NCI-H82 (cell line): Measurements from ENCODE around the gene YIPF3.
"Not testable (repeated sequence)": the region's sequence is repeated elsewhere in the genome, so short reads cannot be mapped to it uniquely, and the experiment has no call there.

Experiments used
- DNase-seq: peaks from one replicate; lab custom pipeline; 2025; lab: John Stamatoyannopoulos, UW

YIPF3 gene

DNA sequence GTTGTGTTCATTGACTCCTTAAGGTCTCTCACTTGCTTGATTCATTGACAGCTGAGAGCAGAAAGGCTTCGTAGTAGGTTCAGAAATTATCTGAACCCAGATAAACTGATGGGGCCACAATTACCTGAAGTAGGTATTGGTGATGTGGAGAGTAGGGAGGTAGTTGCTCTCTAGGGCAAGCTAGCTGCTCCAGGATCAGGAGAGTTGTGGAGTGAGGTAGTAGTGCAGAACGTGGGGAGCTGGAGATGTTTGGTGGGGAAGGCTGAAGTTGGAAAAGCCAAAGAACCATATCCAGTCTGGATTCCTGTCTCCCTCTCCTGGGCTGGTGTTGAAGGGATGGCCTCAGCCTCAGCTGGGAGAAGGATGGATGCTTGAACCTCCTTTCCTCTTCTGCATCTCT, 23.5 kb downstream of the YIPF3 start:
- no peak for DNase-seq

DNA sequence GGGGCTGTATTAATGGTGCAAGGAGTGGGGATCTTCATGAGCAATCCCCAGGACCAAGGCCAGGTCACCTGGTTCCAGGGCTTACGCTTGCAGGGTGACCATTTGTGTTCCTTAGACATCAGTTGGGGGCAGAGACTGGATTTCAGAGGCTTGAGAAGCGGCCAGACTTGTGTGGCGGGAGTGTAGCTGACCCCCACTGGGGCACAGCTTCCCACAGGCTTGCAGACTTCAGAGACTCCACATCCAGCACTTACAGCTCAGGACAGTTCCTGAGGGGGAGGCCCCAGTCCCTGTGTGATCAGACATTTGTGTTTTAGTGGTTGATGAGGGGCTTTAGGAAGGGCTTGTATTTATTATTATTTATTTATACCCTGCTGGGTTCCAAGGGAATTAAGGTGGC, 24.1 kb downstream of the YIPF3 start:
- DNase-seq, result no peak

DNA sequence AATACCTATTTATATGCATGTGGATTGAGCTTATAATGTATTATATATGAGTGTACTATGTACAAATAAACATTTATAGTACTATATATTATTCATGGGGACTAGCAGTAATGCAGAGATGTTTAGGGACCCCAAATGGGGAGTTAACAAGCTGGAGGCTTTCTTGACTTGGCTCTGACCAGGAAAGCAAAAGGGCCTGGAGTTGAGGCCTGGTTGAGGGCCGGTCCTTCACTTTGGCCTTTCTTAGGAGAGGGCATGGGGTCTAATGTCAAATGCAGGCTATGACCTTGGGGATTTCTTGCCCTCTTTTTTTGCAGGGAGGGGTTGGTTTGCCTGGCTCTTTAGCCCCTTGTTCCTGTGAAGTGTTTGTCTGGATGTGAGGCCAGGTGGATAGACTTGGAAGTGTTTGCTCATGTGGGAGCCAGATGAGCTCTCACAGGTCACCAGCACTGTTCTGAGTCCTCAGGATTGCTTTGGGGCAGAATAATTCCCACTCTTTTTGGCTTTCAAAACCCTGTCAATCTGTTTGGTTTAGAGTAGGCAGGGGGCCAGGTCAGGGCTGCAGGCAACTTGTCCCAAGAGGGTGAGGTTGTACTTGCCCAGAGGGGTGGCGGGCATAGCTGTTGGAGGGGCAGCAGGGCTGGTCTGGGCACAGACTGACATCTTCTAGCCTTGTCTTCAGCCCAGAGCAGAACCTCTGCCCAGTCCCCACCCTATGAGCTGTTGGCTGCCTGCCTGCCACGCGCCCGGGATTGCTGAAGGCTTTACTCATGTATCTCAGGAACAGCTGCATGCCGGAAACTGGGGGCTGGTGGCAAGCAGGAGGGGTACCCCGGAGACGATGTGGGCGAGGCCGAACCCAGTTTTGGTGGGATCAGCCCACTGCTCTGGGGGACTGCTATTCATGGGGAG, 24.7 kb downstream of the YIPF3 start:
- DNase-seq, result no peak

DNA sequence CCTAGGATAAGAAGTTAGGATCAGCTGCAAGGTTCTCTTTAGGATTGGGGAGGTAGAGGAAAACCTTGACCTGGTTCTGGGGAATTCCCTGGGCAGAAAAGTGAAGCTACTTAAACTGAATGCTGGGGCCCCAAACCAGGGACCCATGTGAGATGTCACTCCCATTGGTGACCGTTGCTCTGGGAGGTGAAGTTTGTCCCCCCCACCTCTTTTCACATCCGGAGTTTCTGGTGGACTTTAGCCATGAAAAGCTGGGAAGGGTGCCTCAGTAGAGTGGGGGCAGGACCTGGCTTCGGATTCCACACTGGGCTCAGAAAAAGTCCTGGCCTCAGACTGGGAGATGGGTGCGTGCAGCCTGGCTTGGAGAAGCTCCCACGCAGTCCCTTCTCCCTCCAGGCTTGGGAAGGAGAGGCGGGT, 26.2 kb downstream of the YIPF3 start:
- DNase-seq, result no peak

DNA sequence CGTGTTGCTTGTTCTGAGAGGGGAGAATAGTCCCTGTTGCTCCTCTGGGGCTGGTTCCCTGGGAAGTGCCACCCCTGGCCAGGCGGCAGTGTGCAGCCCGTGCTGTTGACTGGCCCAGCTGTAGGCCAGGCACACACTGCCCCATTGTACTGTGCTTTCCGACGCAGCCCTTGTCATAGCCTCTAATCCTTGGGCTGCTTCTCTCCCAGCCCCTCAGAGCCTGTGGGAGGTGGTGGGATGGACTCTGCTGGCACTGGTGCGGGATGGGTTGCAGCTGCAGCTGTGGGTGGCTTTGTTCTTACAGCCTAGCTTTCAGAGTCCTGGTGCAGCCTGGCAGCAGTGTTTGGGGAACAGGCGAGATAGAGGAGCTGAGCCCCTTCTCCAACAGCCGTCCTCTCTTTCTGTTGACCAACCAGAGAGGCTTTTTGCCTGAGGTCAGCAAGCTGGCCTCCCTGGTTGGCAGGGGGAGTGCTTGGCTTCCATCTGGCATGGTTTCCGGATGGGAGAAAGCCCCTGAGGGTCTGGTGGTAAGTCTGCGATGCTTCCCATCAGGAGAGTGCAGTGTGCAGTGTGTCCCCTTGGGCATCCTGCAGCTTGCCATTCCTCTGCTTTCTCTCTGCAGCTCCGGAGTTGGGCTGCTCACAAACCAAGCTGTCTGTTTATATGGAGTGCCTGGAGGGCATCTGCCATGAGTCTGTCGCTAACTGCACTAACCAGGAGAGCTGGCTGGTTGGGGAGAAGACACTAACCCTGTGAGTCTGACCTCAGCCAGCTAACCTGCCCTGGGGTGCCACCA, 27.3 kb downstream of the YIPF3 start:
- no peak for DNase-seq

DNA sequence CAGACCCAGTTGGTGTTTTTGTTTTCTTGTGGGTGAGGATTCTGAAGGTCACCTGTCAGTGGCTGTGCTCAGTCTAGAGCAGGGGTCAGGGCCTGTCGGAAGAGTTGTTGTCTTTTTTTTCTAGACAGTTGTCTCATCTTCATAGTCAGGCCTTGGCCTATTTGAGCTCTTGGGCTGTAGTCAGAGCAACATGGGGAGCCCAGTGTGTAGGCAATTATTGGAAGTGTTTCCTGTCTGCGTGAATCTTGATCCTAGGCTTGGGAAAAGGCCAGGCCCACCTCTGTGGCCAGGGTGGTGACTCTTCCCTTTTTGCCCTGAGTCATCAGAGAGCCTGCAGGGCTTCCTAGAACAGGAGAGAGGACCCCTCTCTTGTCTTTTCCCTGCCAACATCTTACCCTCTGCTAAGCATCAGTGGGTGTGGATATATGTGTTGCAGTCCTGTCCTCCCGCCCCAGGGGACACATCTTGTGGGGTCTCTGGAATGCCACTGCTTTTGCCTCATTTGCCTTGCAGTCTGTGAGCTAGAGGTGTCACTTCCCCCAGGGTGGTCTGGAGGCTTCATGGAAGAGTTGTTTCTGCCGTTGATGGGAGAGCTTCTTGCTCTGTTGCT, 28.0 kb downstream of the YIPF3 start:
- DNase-seq, result no peak

DNA sequence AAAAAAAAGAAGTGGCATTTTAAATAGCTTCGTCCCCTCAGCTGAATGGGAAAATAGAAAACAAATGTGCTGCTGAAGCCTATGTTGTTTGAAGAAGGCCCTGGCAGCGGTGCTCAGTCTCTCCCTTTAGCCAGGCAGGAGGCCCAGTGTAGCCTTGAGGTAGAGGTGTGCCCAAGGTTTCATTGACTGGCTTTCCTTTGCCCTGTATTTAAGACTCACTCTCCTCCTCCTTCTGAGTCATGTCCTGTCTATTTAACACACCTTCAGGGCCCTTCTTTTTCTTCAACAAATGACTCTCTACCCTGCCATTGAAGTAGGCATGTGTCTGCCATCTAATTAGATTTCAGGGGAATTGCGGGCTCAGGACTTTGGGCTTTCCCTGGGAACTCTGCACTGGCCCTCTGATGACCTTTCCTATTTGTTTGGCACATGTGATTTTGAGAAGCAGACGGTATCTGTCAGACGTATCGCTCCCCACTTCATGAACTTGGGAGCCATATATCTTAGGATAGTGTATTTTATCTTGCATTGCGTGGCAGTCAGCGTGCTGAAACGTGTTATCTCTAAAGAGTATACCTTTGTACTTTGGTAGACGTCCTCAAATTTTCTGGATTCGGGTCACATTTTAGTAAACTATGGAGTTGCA, 35.0 kb downstream of the YIPF3 start:
- DNase-seq, result no peak

DNA sequence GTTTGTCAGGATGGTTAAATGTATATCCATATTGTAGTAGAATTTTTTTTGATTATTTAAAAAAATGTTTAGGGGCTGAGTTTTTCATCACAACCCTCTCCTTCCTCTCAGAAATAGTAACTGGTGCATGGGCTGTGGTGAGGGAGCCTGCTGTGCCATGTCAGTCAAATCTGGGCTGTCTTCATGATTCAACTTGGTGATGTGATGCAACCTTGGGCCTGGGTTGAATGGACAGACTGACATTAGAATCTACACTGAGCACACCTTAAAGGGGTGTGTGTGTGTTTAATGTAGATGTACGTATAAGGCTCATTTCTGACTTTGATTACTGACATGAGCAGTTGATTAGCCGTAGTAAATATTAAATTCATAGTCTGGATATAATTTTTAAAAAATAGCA, 35.7 kb downstream of the YIPF3 start:
- DNase-seq, result no peak

DNA sequence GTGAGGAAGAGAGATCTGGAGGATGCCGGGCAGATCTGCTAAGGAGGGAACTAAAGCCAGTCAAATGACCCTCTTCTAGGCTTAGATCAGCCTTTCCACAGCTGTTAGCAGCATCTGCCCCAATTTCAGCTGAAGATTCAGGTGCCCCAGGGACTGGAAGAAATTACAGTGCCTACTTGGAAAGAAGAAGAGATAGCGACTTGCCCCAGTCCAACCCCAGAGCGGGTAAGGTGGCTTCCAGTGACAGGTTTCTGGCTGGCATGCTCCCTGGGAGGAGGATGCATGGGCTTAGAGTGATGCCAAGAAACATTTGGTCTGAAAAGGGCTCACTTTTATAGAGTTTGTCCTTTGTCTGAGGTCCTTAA, 38.7 kb downstream of the YIPF3 start:
- DNase-seq, result peak; percentile 60

DNA sequence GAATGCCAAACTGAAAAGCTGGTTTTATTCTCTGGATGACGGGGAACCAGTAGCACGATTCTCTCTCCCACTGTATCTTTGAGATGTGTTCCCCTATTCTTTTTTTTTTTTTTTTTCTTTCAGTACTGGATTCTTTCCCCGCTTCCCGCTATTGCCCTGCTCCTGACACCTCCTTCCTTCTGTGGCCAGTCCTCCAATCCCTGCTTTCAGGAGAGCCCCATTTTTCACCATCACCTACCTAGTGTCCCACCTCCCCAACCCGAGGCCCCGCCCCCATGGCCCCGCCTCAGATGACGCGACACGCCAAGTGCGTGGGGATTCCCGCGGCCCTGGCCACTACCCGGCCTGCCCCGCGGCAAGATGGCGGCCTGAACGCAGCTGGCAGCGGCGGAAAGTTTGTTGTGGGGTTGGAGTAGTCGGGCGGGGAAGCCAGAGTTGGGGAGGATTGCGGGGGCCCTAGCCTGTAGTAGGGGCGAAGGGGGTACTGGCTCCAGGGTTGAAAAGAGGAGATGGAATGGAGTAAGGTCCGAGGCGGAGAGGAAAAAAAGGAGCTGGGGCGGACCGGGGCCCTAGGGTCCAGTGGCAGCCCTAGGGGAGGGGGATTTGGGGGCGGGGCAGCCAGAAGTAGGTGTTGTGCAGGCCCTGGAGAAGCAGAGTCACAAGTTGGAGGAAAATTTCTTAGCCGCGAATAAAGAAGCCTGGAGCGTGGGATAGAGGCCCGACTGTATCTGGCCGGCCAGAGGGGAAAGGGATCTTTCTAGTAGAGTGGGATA, 39.3 kb downstream of the YIPF3 start, which contains the start of gene TJAP1:
Gene TJAP1, plus strand, starts transcription at position 336 of the 773 bp plus-strand sequence. CDS start 21,432 bp downstream, outside the sequence.
- DNase-seq, result peak; percentile 94

DNA sequence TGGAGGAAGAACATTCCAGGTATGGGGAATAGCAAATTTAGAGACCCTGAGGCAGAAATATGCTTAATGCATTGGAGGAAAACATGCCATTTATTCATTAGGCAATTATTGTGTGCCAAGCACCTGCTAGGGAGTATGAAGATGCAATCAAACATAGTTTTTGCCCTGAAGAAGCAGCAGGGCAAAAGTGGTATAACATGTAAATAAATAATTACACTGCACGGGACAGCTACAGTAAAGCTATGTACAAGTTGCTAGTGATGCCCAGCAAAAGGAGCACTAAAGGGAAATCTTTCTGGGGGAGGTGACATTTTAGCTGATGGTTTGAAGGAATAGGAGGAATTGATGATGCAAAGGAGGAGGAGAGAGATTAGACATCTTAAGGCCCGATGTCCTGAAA, 40.0 kb downstream of the YIPF3 start:
- DNase-seq, result no peak

DNA sequence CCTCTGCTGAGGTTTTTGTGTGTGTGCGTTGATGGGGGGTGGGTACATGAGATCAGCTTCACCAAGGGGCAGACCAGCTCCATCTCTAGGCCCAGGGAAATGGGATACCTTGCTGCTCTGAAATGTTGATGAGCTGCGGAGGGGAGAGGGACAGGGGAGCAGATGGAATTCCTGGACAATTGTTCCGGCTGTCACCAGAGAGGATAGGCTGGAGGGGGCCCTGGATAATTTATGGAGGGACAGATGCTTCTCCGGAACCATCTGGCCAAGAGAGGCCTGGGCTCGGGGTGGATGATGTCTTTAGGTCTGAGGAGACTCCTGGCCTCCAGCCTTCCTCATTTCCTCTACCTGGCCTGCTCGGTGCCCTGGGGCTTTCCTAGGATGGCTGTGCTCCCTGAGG, 41.2 kb downstream of the YIPF3 start:
- peak; percentile 93 for DNase-seq

DNA sequence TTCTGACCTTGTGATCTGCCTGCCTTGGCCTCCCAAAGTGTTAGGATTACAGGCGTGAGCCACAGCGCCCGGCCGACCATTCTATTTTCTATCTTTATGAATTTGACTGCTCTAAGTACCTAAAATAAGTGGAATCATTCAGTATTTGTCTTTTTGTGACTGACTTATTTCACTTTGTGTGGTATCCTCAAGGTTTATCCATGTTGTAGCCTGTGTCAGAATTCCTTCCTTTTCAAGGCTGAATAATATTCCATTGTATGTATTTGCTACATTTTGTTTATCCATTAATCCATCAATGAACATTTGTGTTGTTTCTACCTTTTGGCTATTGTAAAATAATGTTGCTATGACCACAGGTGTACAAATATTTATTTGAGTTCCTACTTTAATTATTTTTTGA, 44.2 kb downstream of the YIPF3 start:
- DNase-seq, result no peak

DNA sequence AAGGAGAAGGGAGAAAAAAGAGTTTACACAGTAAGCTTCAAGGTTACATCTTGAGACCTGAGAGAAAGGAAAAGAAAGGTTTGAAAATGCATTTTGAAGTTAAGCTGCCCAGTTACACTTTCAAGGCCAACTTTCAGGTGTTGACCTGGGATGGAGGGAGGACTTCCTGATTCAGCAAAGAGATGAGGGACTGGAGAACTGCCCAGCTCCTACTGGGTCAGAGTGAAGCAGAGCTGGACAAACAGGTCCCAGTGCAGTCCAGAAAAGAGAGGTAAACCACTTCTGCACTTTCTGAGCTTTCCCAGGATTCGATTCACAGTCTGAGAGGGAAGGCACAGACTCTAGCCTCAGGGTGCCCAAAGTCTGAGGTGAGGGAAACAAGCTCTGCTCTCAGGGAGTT, 45.3 kb downstream of the YIPF3 start:
- DNase-seq, result no peak

DNA sequence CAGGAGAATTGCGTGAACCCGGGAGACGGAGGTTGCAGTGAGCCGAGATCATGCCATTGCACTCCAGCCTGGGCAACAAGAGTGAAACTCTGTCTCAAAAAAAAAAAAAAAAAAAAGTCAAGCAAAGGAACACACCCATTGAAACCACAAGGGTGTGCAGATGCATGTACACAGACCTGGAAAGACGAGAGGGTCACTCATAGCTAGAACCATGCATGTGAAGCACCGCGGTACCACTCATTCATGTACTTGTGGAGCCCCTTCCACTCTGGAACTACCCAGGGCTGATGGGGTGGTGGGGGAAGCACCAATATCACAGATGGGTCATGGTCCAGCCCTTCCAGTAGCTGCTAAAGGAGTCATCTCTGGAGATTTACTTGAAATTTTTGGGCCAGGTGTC, 46.8 kb downstream of the YIPF3 start:
- no peak for DNase-seq

DNA sequence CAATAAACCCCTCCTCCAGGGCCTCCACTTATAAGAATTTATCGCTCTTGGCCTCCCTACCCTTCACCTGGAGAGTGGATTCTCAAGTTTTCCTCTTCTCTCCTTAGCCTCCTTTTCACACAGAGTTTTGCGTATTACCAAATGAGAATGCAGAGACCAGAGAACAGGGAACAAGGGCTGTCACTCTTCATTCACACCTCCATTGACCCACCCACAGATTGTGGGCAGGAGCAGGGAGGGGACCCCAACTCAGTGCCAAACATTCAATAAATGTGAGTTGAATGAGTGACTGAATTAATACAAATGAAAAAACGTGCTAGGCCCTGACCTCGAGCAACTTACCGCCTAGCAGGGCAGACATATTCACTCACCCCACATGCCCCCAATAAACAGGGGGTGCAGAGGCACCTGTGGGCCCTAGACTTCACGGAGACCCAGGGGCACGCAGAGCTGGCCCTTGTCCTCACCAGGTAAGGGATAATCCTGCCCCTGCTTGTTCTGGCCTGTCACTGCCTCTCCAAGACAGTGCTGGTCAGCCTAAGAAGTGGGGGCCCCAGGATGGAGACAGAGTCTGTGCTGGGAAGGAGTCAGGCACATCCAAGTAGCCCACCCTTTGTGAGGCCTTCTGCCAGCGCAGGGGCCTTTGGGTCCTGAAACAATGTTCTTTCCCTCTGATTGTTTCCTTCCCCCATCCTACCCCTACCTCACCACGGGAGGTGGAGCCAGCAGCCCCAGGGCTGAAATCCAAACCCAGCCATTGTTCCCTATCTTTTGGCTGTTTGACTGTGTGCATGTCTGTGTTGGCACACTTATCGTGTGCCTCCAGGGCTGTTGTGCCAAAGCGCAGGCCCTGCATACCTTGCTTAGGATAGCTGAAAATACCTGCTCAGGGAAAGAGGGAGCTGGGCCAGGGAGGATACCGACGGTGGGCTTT, 47.7 kb downstream of the YIPF3 start:
- no peak for DNase-seq

DNA sequence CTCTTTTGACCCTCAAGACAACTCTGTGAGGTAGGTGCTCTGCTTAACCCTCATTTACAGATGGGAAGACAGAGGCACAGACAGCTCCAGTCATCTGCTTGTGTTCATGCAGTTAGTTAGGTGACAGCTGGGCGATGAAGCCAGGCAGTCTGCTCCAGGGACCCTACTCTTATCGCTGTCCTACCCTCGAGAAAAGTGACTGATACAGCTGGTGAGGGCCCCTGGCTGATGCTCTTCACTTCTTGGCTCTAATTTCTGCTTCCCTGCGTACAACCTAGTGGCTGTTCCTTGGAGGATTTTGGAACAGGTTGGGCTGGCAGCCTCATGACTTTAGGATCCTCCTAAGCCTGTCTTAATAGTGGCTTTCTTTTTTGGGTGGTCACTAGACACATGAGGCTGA, 48.5 kb downstream of the YIPF3 start:
- peak; percentile 13 for DNase-seq

DNA sequence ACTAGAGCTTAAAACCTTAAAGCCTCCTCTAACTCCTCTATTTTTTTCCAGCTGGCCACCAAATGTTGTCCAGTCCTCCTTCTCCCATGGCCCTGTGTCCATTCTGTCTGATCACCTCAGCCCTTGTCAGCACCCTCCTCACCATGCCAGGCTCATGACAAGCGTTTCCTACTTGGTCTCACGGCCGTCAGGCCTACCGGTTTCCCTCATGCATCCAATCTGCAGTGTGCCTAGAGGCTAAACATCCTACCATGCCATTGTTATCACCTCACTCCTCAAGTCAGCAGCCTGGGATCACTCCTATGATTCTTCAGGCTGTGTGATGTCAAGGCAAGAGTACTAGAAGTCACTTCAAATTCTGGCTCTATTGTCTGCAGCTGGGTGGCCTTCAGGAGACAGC, 49.0 kb downstream of the YIPF3 start:
- no peak for DNase-seq

DNA sequence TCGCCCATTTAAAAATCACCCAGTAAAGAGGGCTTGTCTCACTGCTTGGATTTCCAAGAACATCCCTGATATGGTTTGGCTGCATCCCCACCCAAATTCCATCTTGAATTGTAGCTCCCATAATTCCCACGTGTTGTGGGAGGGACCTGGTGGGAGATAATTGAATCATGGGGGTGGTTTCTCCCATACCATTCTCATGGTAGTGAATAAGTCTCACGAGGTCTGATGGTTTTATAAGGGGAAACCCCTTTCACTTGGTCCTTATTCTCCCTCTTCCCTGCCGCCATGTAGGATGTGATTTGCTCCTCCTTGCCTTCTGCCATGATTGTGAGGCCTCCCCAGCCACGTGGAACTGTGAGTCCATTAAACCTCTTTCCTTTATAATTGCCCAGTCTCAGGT, 49.5 kb downstream of the YIPF3 start:
- not testable (repeated sequence) for DNase-seq

DNA sequence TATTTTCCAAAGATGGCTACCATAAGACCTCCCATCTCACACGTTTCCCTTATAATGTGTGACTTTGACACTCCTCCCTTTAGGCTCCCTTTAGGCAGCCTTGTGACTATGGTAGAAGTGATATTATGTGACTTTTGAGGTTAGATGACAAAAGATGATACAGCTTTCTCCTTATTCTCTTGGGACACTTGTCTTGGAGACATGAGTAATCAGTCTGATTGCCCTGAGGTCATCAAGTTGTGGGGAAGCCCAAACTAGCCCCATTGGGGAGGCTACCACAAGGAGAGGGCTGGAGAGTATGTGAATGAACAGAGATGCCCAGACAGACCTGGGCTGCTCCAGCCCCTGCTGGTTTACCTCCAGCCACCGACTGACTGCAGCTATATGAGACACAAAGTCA, 50.8 kb downstream of the YIPF3 start:
- DNase-seq, result no peak
